ENCODE results near the gene TSC22D2. TPM values are rescaled to one million over a fixed set of nuclear protein-coding genes. Genes with fewer than 3 reads are reported as not detected.

Gene TSC22D2
- total and polyA plus RNA-seq, 2 of the 8 experiments (the other 6 are each of a cell fraction or from before 2014, with no cell fraction given) = 3.4 to 27.6 TPM

GRCh38 chr3:150407051-150407807 lies 869 bp upstream of the TSC22D2 start (continued):
- no peak for TF ChIP-seq MAX (IDR thresholded peaks at IDR 0.05)
- TF ChIP-seq RFX5 (IDR thresholded peaks at IDR 0.05; ENCODE audit: borderline replicate concordance, low read depth, low read length) = no peak
- TF ChIP-seq SAP30 (IDR thresholded peaks at IDR 0.05; ENCODE audit: insufficient read depth, insufficient replicate concordance, low read length) = no peak
- no peak for TF ChIP-seq CHD1 (IDR thresholded peaks at IDR 0.05; ENCODE audit: low read depth, low read length)
- no peak for TF ChIP-seq ATF2 (IDR thresholded peaks at IDR 0.05; ENCODE audit: low read length)
- no peak; the same call in 1 of the 2 replicates for TF ChIP-seq TBP (IDR thresholded peaks at IDR 0.05; ENCODE audit: low read depth, low read length)

Data from H1 (cell line).